IPS DF 4.7 (cell line): ENCODE data around the gene SLC25A6.
"Not testable (repeated sequence)": the region's sequence is repeated elsewhere in the genome, so short reads cannot be mapped to it uniquely, and the experiment has no call there.

Experiments used
- DNase-seq: peaks from one replicate; pipeline ENCODE4 v3.0.0-alpha.2; 2013; ENCODE audit warnings: low spot score; ENCODE audit errors: extremely low read depth

Gene SLC25A6

DNA sequence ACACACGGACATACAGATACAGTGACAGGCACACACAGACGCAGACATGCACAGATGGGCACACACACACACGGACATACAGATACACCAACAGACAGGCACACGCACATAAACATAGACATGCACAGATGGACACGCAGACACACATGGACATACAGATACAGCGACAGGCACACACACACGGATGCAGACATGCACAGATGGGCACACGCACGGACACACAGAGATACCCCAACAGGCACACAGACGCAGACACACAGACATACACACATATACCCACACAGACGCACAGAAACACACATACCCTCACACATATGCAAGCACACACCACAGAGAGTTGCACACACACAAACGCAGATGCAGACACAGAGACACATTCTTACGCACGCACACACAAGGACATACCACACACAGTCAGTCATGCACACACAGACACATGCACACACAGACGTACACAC, 24.4 kb upstream of the SLC25A6 start:
- DNase-seq, result no peak

- DNase-seq, result no peak
Observed at GRCh38 chrX:1412551-1413161, 20.7 kb upstream of the SLC25A6 start.

- no peak for DNase-seq
Observed at GRCh38 chrX:1411326-1411725, 19.4 kb upstream of the SLC25A6 start.

- no peak for DNase-seq
Observed at GRCh38 chrX:1407035-1407434, 15.1 kb upstream of the SLC25A6 start.

DNA sequence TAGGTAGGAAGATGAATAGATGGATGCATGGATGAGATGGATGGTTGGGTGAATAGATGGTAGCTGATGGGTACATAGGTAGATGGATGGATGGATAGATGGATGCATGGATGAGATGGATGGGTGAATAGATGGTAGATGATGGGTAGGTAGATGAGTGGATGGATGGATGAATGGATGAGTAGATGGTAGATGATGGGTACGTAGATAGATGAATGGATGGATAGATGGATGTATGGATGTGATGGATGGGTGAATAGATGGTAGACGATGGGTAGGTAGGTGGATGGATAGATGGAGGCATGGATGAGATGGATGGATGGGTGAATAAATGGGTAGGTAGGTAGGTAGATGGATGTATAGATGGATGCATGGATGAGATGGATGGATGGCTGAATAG, 13.9 kb upstream of the SLC25A6 start:
- DNase-seq, result not testable (repeated sequence)

GRCh38 chrX:1403867-1404266, 12.0 kb upstream of the SLC25A6 start:
- not testable (repeated sequence) for DNase-seq

DNA sequence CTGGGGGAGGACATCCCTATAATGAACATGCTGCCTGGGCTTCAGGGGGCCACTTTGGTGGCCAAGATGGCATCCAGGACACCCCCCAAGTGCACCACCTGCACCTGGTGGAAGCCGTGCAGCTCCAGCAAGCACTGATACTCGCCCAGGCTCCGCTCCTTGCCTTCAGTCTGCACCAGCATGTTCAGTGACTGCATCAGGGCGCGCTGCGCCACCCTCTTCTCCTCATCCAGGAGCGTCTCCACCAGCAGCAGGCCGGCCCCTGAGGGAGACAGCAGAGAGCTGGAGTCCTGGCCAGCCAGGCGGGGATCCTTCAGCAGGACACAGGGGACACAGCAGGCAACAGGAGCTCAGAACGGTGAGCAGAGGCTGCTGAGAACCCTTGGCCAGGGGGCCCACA, 11.3 kb upstream of the SLC25A6 start:
- no peak for DNase-seq

DNA sequence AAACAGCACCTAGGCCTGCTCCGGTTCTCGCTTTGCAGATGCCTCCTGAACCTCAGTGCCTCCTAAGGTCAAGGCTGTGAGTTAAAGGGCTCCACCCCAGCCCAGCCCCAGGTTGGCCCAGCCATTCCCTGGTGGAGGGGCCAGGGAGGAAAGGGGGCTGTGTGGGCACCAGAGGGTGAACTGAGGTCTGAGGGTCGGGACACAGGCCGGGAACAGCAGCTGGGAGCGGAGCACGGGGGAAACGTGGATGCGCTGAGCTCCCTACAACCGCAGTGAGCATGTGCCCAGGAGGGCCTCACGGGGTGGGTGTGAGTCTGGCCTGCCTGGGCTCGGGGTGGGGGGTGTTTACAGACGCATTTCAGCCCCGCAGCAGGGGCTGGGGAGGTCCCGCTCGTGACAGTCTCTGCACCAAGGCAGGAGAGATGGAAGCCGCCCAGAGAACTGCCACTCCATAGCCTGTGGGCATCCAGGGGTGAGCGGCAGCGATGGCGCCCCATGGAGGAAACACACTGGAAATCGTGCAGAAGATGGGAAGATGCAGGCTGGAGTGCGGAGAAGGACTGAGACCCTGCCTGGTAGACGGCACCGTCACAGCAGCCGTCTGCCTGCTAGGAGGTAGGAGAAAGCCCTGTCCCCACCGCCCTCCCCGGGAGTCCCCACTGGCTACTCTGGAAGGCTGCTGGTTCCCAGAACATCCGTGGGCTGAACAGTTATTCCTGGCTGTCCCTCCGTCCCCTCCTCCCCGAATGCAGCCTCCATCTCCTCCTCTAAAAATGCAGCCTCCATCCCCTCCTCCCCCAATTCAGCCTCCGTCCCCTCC, 9.9 kb upstream of the SLC25A6 start:
- DNase-seq, result no peak

GRCh38 chrX:1400742-1401471, 9.0 kb upstream of the SLC25A6 start:
- DNase-seq, result no peak

DNA sequence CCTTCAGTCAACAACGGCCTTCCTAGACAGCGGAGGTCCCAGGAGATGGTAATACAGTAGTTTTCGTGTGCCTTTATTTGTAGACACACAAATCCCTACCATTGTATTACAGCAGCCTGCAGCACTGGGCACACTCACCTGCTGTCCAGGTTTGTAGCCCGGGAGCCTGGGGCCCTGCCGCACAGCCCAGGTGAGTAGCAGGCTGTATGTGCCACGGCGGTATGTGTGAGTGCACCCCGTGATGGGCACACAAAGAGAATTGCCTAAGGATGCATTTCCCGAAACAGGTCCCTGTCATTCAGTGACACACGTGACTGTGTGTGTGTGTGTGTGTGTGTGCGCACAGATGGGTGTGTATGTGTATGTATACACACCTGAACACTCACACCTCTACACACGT, 8.1 kb upstream of the SLC25A6 start:
- no peak for DNase-seq

- DNase-seq, result no peak
Observed at GRCh38 chrX:1398431-1399340, 6.8 kb upstream of the SLC25A6 start.

GRCh38 chrX:1397441-1398270, 5.7 kb upstream of the SLC25A6 start:
- no peak for DNase-seq

DNA sequence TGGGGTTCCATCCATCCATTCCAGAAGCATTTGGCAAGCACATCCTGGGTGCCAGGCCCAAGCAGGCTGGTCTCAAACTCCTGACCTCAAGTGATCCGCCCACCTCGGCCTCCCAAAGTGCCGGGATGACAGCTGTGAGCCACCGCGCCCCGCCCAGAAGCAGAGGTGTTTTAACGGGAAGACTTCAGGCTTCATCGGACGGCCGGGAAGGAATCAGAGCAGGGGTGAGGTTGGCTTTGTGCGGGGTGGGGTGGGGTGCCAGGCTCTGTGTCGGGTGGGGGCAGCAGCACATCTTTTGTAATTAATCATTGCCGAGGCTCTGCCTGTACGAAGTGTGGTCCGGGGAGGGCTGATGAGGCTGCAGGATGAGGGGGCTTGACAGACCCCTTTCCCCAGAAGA, 5.1 kb upstream of the SLC25A6 start:
- no peak for DNase-seq

DNA sequence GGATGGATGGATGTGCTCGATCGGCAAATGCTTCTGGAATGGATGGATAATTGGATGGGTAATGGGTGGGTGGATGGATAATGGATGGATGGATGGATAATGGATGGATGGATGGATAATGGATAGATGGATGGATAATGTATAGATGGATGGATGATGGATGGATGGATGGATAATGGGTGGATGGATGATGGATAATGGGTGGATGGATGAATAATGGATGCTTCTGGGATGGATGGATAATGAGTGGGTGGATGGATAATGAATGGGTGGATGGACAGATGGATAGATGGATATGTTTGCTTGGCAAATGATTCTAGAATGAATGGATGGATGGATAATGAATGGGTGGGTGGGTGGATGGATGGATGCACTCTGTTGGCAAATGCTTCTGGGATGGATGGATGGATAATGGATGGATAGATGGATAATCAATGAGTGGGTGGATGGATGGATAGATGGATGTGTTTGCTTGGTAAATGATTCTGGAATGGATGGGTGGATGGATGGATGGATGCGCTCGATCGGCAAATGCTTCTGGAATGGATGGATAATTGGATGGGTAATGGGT, 3.8 kb upstream of the SLC25A6 start:
- no peak for DNase-seq

DNA sequence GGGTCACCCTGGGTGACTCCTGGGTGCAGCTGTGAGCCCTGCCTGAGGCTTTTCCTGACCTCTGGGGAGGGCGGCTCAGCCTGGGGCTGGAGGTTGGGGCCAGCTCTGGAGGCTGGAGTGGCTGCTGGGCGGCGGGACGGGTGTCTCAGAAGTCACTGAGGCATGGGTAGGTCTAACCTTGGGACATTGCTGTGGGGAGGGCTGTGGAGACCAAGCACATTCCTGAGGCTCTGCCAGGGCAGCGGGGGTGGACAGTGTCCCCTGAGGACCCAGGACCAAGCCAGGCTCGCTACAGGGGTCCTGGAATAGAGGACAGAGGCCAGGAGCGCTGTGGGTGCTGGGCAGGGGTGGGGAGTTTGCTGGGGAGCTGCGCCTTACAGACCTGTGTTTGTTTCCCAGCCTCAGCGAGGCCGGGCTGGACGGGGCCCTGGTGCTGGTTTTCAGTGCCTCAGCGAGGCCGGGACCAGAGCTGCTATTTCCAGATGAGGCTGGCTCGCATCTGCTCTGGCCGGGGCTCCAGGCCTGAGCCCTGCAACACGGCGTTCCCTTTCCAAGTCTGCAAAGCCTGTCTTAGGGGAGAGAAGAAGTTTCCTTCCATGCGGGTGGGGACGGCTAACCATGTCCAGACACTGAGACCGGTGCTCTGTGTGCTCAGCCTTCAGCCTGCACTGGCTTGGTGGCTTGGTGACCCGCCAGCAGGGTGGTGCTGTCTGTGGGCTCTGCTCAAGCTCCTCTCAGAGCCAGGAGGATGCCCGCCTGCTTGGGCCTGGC, 3.0 kb upstream of the SLC25A6 start:
- no peak for DNase-seq

GRCh38 chrX:1393871-1394615, 2.1 kb upstream of the SLC25A6 start:
- DNase-seq, result no peak

- no peak for DNase-seq
Observed at GRCh38 chrX:1392376-1393068, 609 bp upstream of the SLC25A6 start.

- no peak for DNase-seq
Observed at GRCh38 chrX:1391370-1391706, 575 bp downstream of the SLC25A6 start.
